DOHH2 (cell line): ENCODE results near the gene NPC2.

Experiments used
- H3F3A ChIP-seq: fragments of 200-600 bp; sonication (generic), shearing (Covaris generic); 2 replicates; pipeline ENCODE4 v1.6.0; 2016; ENCODE audit warnings: antibody characterized with exemption, mild to moderate bottlenecking; ENCODE audit not compliant: control insufficient read depth, insufficient read depth
- H3K27ac ChIP-seq: fragments of 200-600 bp; sonication (generic); 2 replicates; pipeline ENCODE4 v1.5.1; 2014; ENCODE audit warnings: low read depth, mild to moderate bottlenecking, low read length, moderate library complexity
- H3K27me3 ChIP-seq: fragments of 200-600 bp; sonication (generic); 2 replicates; pipeline ENCODE4 v1.6.1; 2014; ENCODE audit warnings: mild to moderate bottlenecking, low read length, mixed read lengths; ENCODE audit not compliant: control insufficient read depth
- H3K36me3 ChIP-seq: fragments of 200-600 bp; sonication (generic); 2 replicates; pipeline ENCODE4 v1.6.1; 2014; ENCODE audit warnings: mild to moderate bottlenecking, low read length, moderate library complexity, mixed read lengths; ENCODE audit not compliant: control insufficient read depth
- H3K4me1 ChIP-seq: fragments of 200-600 bp; sonication (generic); 2 replicates; pipeline ENCODE4 v1.6.1; 2014; ENCODE audit warnings: mild to moderate bottlenecking, low read length, mixed read lengths; ENCODE audit not compliant: control insufficient read depth
- H3K4me2 ChIP-seq: fragments of 200-600 bp; sonication (generic); 2 replicates; pipeline ENCODE4 v1.6.0; 2014; ENCODE audit warnings: mild to moderate bottlenecking, low read length, moderate library complexity
- H3K4me3 ChIP-seq: fragments of 200-600 bp; sonication (generic); 2 replicates; pipeline ENCODE4 v1.5.1; 2014; ENCODE audit warnings: mild to moderate bottlenecking, low read length, mixed read lengths
- H3K79me2 ChIP-seq: fragments of 200-600 bp; sonication (generic); 2 replicates; pipeline ENCODE4 v1.6.1; 2014; ENCODE audit warnings: mild to moderate bottlenecking, low read length, mixed read lengths; ENCODE audit not compliant: control insufficient read depth
- H3K9me2 ChIP-seq: fragments of 200-600 bp; sonication (generic); replicated peaks from 2 replicates; pipeline ENCODE4 v1.6.1; 2014; ENCODE audit warnings: mild to moderate bottlenecking, low read length, mixed read lengths; ENCODE audit not compliant: control insufficient read depth
- H3K9me3 ChIP-seq: fragments of 200-600 bp; sonication (generic); 2 replicates; pipeline ENCODE4 v1.6.1; 2014; ENCODE audit warnings: antibody characterized with exemption, low read length, mixed read lengths; ENCODE audit not compliant: control insufficient read depth, insufficient read depth
- H4K20me1 ChIP-seq: fragments of 200-600 bp; sonication (generic); 2 replicates; pipeline ENCODE4 v1.6.0; 2014; ENCODE audit warnings: low read depth, mild to moderate bottlenecking, antibody characterized with exemption, low read length, moderate library complexity; ENCODE audit not compliant: control insufficient read depth, insufficient read depth
- CTCF ChIP-seq: fragments of 200-600 bp; sonication (generic); IDR thresholded peaks from one replicate; pipeline ENCODE4 v1.5.1; 2014; ENCODE audit warnings: antibody characterized with exemption, mild to moderate bottlenecking, low read depth, low read length; ENCODE audit not compliant: poor library complexity, severe bottlenecking
- EZH2phosphoT487 ChIP-seq: fragments of 200-600 bp; sonication (generic); IDR thresholded peaks from 2 replicates; pipeline ENCODE4 v1.6.1; 2017; ENCODE audit warnings: borderline replicate concordance, mild to moderate bottlenecking, antibody characterized with exemption, low read length, moderate library complexity, mixed read lengths

Gene NPC2

DNA sequence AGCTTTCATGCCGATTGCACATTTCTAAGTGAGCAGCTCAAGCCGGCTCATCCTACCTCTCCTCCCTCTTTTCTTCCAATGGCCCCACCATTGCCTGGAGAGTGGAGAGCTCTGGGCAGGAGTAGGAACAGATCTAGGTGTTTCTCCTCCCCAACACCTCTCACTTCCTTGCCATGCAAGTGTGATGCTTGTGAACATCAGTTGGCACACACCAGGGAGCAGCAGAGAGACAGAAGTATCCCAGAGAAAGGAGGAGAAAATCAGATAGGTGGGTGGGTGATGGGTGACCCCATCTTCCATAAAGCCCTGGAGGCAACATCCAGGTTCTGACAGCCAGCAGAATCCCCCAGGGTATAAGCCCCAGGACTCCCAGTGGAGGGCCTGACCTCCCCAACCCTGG is 27.8 kb downstream of the NPC2 start:
- Histone ChIP-seq H3K36me3 (no peaks in the 10 kb centered on the region), H3K27me3 (no peaks in the 10 kb centered on the region; the same call in 1 of the 2 replicates), H3K4me1 (no peaks in the 10 kb centered on the region), H4K20me1 (no peaks in the 10 kb centered on the region), H3K9me3 (no peaks in the 10 kb centered on the region), H3K27ac (no peak overlapping the region), H3K79me2 (no peaks in the 10 kb centered on the region), H3K9me2 (no peaks in the 10 kb centered on the region), H3K4me2 (no peak overlapping the region), H3K4me3 (no peak overlapping the region), H3F3A (no peaks in the 10 kb centered on the region)
- TF ChIP-seq CTCF (no peak), EZH2phosphoT487 (no peak)

DNA sequence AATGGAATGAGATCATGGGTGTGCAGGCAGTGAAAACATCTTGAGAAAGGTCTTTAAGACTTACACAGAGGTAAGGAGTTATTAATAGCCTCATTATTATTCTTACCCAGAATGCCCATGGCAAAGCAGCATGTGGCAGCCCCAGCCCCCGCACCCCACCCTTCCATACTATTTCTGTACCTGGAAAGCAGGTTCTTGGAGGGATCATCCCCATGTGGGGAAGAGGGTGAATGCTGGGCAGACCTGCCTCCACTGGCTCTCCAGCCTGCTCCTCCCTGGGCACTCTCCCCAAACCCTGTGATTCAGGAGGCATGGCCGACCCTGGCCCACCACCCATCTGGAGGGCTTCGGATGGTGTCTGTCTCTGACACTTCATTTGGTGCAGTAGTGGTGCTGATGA is 28.3 kb downstream of the NPC2 start:
- Histone ChIP-seq H3K4me2 (no peak overlapping the region), H3F3A (no peaks in the 10 kb centered on the region), H3K79me2 (no peaks in the 10 kb centered on the region), H3K27me3 (no peaks in the 10 kb centered on the region; the same call in 1 of the 2 replicates), H3K4me1 (no peaks in the 10 kb centered on the region), H3K9me3 (no peaks in the 10 kb centered on the region), H3K4me3 (no peak overlapping the region), H4K20me1 (no peaks in the 10 kb centered on the region), H3K36me3 (no peaks in the 10 kb centered on the region), H3K9me2 (no peaks in the 10 kb centered on the region), H3K27ac (no peak overlapping the region)
- TF ChIP-seq CTCF (no peak), EZH2phosphoT487 (no peak)

GRCh38 chr14:74463697-74464096 is 29.4 kb downstream of the NPC2 start:
- no peaks in the 10 kb centered on the region for H3K36me3 ChIP-seq
- no peaks in the 10 kb centered on the region for H3K9me2 ChIP-seq
- H3K27me3 ChIP-seq = peaks cover 3% of the 10 kb centered on the region; the same call in 1 of the 2 replicates
- H4K20me1 ChIP-seq = no peaks in the 10 kb centered on the region
- H3K4me2 ChIP-seq = no peak overlapping the region
- TF ChIP-seq EZH2phosphoT487 = no peak
- no peak for TF ChIP-seq CTCF
- H3K4me1 ChIP-seq = no peaks in the 10 kb centered on the region
- no peaks in the 10 kb centered on the region for H3F3A ChIP-seq
- no peak overlapping the region for H3K4me3 ChIP-seq
- H3K9me3 ChIP-seq = no peaks in the 10 kb centered on the region
- no peaks in the 10 kb centered on the region for H3K79me2 ChIP-seq
- H3K27ac ChIP-seq = no peak overlapping the region
